HG03558 (cell line): ENCODE data around the gene ABI3.

Experiments used
- ATAC-seq: cut with Tn5 transposase; IDR thresholded peaks from one replicate; pipeline ENCODE4 v1.9.1; 2021; ENCODE audit warnings: moderate number of reproducible peaks; ENCODE audit not compliant: unreplicated experiment; ENCODE audit errors: extremely low read depth

ABI3 gene

GRCh38 chr17:49196520-49196919, 14.0 kb upstream of the ABI3 start:
- ATAC-seq, result no peak

- ATAC-seq, result no peak
These were observed 13.0 kb upstream of the ABI3 start for GRCh38 chr17:49197346-49197998.

GRCh38 chr17:49198211-49198610, 12.3 kb upstream of the ABI3 start:
- no peak for ATAC-seq

GRCh38 chr17:49200423-49201083, 10.0 kb upstream of the ABI3 start:
- no peak for ATAC-seq

- no peak for ATAC-seq
These were observed 9.0 kb upstream of the ABI3 start for GRCh38 chr17:49201481-49201927.

- no peak for ATAC-seq
These were observed 6.7 kb upstream of the ABI3 start for GRCh38 chr17:49203796-49204195.

GRCh38 chr17:49204516-49204915, 6.0 kb upstream of the ABI3 start:
- no peak for ATAC-seq

GRCh38 chr17:49209061-49209571, 1.4 kb upstream of the ABI3 start:
- ATAC-seq, result no peak

- ATAC-seq, result no peak
These were observed 2.9 kb downstream of the ABI3 start for GRCh38 chr17:49213399-49213798.

GRCh38 chr17:49213847-49214246, 3.3 kb downstream of the ABI3 start:
- no peak for ATAC-seq

GRCh38 chr17:49214676-49215360, 4.3 kb downstream of the ABI3 start:
- no peak for ATAC-seq

- no peak for ATAC-seq
These were observed 6.0 kb downstream of the ABI3 start for GRCh38 chr17:49216482-49216881.

GRCh38 chr17:49216953-49217650, 6.6 kb downstream of the ABI3 start:
- ATAC-seq, result no peak

GRCh38 chr17:49217651-49218413, 7.3 kb downstream of the ABI3 start:
- no peak for ATAC-seq

- ATAC-seq, result no peak
These were observed 8.7 kb downstream of the ABI3 start for GRCh38 chr17:49218941-49219913.

GRCh38 chr17:49219987-49220386, 9.5 kb downstream of the ABI3 start:
- no peak for ATAC-seq

GRCh38 chr17:49223168-49223516, 12.6 kb downstream of the ABI3 start:
- ATAC-seq, result no peak

- no peak for ATAC-seq
These were observed 13.2 kb downstream of the ABI3 start for GRCh38 chr17:49223517-49224197.
